ENCODE measurements around the gene RAB23.

Gene RAB23

DNA sequence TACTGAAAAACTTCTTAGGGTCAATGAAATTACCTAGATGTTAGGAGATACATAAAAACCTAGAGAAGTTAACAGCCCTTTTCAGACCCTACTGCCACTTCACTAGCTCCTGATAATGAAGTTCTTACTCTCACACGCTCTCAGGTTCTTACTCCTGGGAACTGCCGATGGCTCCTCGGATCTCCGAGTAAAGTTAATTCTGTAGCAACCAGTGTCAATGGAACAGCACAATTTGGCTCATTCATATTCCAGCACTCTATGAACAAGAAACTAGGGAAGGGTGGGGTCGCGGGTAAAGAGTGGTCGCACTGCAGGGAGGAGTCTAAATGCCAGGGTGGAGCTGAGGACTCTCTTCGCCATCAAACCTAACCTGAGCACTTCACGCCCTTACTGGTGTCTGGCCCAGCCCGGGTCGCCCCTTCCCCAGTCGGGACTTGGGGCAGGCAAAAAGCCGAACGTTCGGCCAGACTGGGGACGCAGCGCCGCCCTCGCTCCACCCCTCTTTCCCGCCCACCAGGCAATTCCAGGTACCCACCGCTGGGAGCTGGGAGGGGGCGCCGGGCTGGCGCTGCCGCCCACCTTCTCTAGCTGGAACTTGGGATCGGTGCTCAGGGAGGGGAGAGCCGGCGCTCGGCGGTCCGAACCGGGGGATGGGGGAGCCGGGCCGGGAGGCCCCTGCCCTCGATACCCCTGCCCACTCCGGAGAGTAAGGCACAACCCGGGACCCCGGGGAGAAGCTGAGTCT, 744 bp downstream of the RAB23 start:
- peak overlapping the region; percentile 85 for H3K4me3 ChIP-seq (ENCODE audit: low read depth, low read length)
- TF ChIP-seq, protein P1, sequence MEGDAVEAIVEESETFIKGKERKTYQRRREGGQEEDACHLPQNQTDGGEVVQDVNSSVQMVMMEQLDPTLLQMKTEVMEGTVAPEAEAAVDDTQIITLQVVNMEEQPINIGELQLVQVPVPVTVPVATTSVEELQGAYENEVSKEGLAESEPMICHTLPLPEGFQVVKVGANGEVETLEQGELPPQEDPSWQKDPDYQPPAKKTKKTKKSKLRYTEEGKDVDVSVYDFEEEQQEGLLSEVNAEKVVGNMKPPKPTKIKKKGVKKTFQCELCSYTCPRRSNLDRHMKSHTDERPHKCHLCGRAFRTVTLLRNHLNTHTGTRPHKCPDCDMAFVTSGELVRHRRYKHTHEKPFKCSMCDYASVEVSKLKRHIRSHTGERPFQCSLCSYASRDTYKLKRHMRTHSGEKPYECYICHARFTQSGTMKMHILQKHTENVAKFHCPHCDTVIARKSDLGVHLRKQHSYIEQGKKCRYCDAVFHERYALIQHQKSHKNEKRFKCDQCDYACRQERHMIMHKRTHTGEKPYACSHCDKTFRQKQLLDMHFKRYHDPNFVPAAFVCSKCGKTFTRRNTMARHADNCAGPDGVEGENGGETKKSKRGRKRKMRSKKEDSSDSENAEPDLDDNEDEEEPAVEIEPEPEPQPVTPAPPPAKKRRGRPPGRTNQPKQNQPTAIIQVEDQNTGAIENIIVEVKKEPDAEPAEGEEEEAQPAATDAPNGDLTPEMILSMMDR (IDR thresholded peaks at IDR 0.05; ENCODE audit: low read depth, low read length, missing control alignments), result peak; percentile 40
- no peak for DNase-seq (ENCODE audit: low read depth)
- in situ Hi-C loops (cut with HindIII; ENCODE audit: low sequenced_read_pairs), result no loop called here

DNA sequence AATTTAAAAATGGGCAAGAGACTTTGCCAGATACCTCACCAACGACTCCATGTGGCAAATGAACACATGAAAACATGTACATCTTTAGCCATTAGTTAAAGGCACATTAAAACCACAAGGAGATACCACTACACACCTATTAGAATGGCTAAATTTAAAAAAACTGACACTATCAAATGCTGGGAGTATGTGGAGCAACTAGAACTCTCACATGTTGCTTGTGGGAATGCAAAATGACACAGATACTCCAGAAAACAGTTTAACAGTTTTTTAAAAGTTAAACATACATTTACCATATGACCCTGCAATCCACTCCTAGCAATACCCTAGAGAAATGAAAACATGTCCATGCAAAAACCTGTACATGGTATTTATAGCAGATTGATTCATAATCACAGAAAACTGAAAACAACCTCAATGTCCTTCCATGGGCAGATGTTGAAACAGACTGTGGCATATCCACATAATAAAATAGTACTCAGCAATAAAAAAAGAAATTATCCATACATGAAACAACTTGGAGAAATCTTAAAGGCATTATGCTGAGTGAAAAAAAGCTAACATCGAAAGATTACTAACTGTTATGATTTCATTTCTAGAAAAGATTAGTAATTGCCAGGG, 1.9 kb downstream of the RAB23 start:
- H3K4me3 ChIP-seq (ENCODE audit: low read depth, low read length), result peak overlapping the region; percentile 8
- in situ Hi-C loops (cut with HindIII; ENCODE audit: low sequenced_read_pairs), result no loop called here
- no peak for DNase-seq (ENCODE audit: low read depth)
- TF ChIP-seq, protein P1 (IDR thresholded peaks at IDR 0.05; ENCODE audit: low read depth, low read length, missing control alignments), result no peak

DNA sequence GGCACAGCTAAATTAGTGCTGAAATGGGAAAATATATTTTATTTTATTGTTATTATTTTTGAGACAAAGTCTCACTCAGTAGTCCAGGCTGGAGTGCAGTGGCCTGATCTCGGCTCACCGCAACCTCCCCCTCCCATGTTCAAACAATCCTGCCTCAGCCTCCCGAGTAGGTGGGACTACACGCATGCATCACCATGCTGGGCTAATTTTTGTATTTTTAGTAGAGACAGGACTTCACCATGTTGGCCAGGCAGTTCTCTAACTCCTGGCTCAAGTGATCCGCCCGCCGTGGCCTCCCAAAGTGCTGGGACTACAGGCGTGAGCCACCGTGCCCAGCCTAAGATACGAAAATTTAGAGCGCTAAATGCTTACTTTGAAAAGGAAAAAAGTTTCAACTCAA, 4.8 kb downstream of the RAB23 start:
- in situ Hi-C loops (cut with HindIII; ENCODE audit: low sequenced_read_pairs), result no loop called here
- DNase-seq (ENCODE audit: low read depth), result no peak
- TF ChIP-seq, protein P1 (IDR thresholded peaks at IDR 0.05; ENCODE audit: low read depth, low read length, missing control alignments), result no peak
- no peak overlapping the region for H3K4me3 ChIP-seq (ENCODE audit: low read depth, low read length)

DNA sequence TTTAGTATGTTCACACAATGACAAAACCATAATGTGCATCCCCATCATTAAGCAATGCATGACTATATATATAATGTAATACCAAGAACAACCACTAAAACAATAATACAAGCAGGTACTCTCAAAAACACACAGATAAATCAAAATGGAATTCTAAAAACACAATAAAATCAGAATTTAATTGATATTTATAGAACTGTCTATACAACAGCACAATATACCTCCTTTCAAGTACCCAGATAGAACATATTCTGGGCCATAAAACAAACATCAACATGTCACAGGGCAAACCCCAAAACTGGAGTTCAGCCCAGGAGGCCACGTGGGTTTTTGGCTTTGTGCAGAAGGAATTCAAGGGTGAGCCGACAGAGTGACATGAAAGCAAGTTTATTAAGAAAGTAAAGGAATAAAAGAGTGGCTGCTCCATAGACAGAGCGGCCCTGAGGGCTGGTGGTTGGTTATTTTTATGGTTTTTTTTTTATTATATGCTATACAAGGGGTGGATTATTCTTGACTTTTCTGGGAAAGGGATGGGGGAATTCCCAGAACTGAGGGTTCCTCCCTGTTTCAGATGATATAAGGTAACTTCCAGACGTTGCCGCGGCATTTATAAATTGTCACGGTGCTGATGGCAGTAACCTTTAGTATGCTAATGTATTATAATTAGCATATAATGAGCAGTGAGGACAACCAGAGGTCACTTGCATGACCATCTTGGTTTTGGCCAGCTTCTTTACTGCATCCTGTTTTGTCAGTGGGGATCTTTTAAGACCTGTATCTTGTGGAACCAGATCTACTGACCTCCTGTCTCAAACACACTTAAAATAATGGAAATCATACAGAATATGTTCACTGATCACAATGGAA, 5.6 kb downstream of the RAB23 start:
- DNase-seq (ENCODE audit: low read depth), result peak; percentile 86
- in situ Hi-C loops (cut with HindIII; ENCODE audit: low sequenced_read_pairs), result no loop called here
- no peak overlapping the region for H3K4me3 ChIP-seq (ENCODE audit: low read depth, low read length)
- TF ChIP-seq, protein P1 (IDR thresholded peaks at IDR 0.05; ENCODE audit: low read depth, low read length, missing control alignments), result no peak

DNA sequence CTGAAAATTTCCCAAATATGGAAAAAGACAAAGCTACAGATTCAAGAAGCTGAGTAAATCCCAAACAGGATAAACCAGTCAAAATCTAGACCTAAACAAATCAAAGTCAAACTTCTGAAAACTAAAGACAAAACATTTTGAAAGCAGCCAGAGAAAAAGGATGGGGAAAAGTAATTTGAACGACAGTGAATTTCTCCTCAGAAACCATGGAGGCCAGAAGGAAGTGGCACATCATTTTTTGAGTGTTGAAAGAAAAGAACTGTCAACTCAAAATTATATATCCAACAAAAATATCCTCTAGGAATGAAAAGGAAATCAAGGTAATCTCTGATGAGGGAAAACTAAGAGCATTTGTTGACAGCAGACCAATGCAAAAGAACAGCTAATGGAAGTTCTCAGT, 6.8 kb downstream of the RAB23 start:
- no peak for DNase-seq (ENCODE audit: low read depth)
- H3K4me3 ChIP-seq (ENCODE audit: low read depth, low read length), result no peak overlapping the region
- TF ChIP-seq, protein P1 (IDR thresholded peaks at IDR 0.05; ENCODE audit: low read depth, low read length, missing control alignments), result no peak
- in situ Hi-C loops (cut with HindIII; ENCODE audit: low sequenced_read_pairs), result no loop called here

DNA sequence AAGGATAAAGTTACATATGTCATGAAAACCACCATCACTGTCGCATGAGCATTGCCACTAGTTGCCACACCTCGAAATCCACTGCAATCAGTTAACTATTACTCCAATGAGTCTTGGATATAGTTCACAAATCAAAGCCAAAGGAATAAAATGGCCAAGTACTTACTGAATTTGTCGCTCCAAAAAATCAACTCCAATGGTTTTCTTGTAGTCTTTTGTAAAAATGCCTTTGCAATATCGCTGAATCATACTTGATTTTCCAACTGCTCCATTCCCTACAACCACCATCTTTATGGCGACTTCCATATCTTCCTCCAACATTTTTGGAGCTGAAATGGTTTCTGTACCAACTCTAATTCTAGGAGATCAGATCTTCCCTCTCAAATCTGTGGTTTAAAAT, 12.0 kb downstream of the RAB23 start:
- no peak for DNase-seq (ENCODE audit: low read depth)
- TF ChIP-seq, protein P1 (IDR thresholded peaks at IDR 0.05; ENCODE audit: low read depth, low read length, missing control alignments), result no peak
- in situ Hi-C loops (cut with HindIII; ENCODE audit: low sequenced_read_pairs), result no loop called here

More for the DNA sequence above, 12.0 kb downstream of the RAB23 start:
- H3K4me3 ChIP-seq (ENCODE audit: low read depth, low read length), result no peak overlapping the region
